ENCODE results near the gene PCDHGC3.

Gene PCDHGC3

GRCh38 chr5:141524604-141525597, 49.1 kb downstream of the PCDHGC3 start:
- peak; percentile 76 to 85 for DNase-seq

- DNase-seq: no peak
Observed at GRCh38 chr5:141525653-141526052, 49.9 kb downstream of the PCDHGC3 start.

- no peak for DNase-seq
Observed at GRCh38 chr5:141527426-141527825, 51.7 kb downstream of the PCDHGC3 start.

Data from inflammatory macrophage (primary cell).